Natural killer cell (primary cell): ENCODE results near the gene RILP. TPM values are rescaled to one million over a fixed set of nuclear protein-coding genes. Genes with fewer than 3 reads are reported as not detected.

ENCODE experiments used
- ATAC-seq, 3 donors: fragments of 150-1000 bp in 2 of 3; fragments of 200-7000 bp in 1 of 3; cut with Tn5 transposase; 1 replicate in 1 of 3; 2 replicates in 2 of 3; pipeline ENCODE4 v1.10.0; 2021; ENCODE audit warnings: mild to moderate bottlenecking in 2 of 3, moderate library complexity in 2 of 3
- DNase-seq, 2 donors: peaks; one replicate each; pipeline versions ENCODE4 v3.0.0 to v3.0.0-alpha.2; 2013 to 2021; ENCODE audit warnings: mixed read lengths in 1 of 2
- H3K27ac ChIP-seq: one replicate; pipeline ENCODE4 v1.5.1; 2013; ENCODE audit warnings: mild to moderate bottlenecking, low read length
- H3K27me3 ChIP-seq: one replicate; pipeline ENCODE4 v1.6.1; 2013; ENCODE audit warnings: low read length; ENCODE audit not compliant: control insufficient read depth, insufficient read depth
- H3K36me3 ChIP-seq: one replicate; pipeline ENCODE4 v1.6.1; 2013; ENCODE audit warnings: low read length; ENCODE audit not compliant: control insufficient read depth, insufficient read depth
- H3K4me1 ChIP-seq: one replicate; pipeline ENCODE4 v1.6.1; 2013; ENCODE audit warnings: low read length; ENCODE audit not compliant: control insufficient read depth, insufficient read depth
- H3K4me3 ChIP-seq: one replicate; pipeline ENCODE4 v1.5.1; 2013; ENCODE audit warnings: low read length
- H3K9me3 ChIP-seq: one replicate; pipeline ENCODE4 v1.6.1; 2013; ENCODE audit warnings: low read length; ENCODE audit not compliant: control insufficient read depth, insufficient read depth
- H3K27ac Mint-ChIP-seq, 2 donors: one replicate each; pipeline ENCODE4 v1.8.0; 2022; ENCODE audit warnings: mild to moderate bottlenecking in 2 of 2, mixed read lengths in 2 of 2, moderate library complexity in 1 of 2
- H3K27me3 Mint-ChIP-seq, 2 donors: one replicate each; pipeline ENCODE4 v1.8.0; 2022; ENCODE audit warnings: low read depth in 2 of 2, mixed read lengths in 2 of 2
- H3K36me3 Mint-ChIP-seq: one replicate; pipeline ENCODE4 v1.8.0; 2022; ENCODE audit warnings: mixed read lengths
- H3K4me1 Mint-ChIP-seq, 2 donors: one replicate each; pipeline ENCODE4 v1.8.0; 2022; ENCODE audit warnings: mixed read lengths in 2 of 2
- H3K4me3 Mint-ChIP-seq: one replicate; pipeline ENCODE4 v1.8.0; 2022; ENCODE audit warnings: mild to moderate bottlenecking, moderate library complexity, mixed read lengths
- H3K9me3 Mint-ChIP-seq, 2 donors: one replicate each; pipeline ENCODE4 v1.8.0; 2022; ENCODE audit warnings: mixed read lengths in 2 of 2
- WGBS: methylation state at CpG from one replicate; pipeline ENCODE4 v1.1.7; 2013; ENCODE audit warnings: missing lambda C conversion rate; ENCODE audit not compliant: insufficient coverage; 5-methylcytosine and 5-hydroxymethylcytosine counted together
- intact Hi-C: fragments of 100-400 bp; cut with micrococcal nuclease; formaldehyde crosslinking; loops from one replicate; pipeline ENCODE4 v1.14.2; 2022
- total RNA-seq, 4 donors: library from RNA; stranded (reverse); fragments of 120-200 nt in 1 of 4; gene quantifications; one replicate each; pipeline versions ENCODE4 v1.2.3 to v1.2.4, GENCODE V29; 2013 to 2022
- TF ChIP-seq, protein P1 (sequence below): fragments of 200-600 bp; IDR thresholded peaks from one replicate; pipeline ENCODE4 v1.8.0; 2022; ENCODE audit warnings: antibody characterized with exemption

RILP gene
- total RNA-seq, 3 donors from 2014 or later (not counting 1 experiment from before 2014, with no cell fraction given) = 2.3 to 5.1 (median 4.0) TPM

- no peak for ATAC-seq
Measured at GRCh38 chr17:1598399-1599095, 51.1 kb downstream of the RILP start.

GRCh38 chr17:1597861-1598342, 51.8 kb downstream of the RILP start:
- H3K36me3 ChIP-seq = no peaks in the 10 kb centered on the region
- no peak for DNase-seq
- no peak overlapping the region for H3K4me3 Mint-ChIP-seq
- H3K4me1 Mint-ChIP-seq = peaks cover 0 to 7% of the 10 kb centered on the region in 2 donors
- H3K27me3 ChIP-seq = no peaks in the 10 kb centered on the region
- no peaks in the 10 kb centered on the region for H3K9me3 Mint-ChIP-seq
- H3K36me3 Mint-ChIP-seq = no peaks in the 10 kb centered on the region
- H3K27me3 Mint-ChIP-seq = no peaks in the 10 kb centered on the region
- H3K27ac ChIP-seq = no peak overlapping the region
- ATAC-seq = no peak
- intact Hi-C loops = no loop called here
- no peak overlapping the region for H3K27ac Mint-ChIP-seq
- peaks cover 11% of the 10 kb centered on the region for H3K4me1 ChIP-seq
- TF ChIP-seq, protein P1, sequence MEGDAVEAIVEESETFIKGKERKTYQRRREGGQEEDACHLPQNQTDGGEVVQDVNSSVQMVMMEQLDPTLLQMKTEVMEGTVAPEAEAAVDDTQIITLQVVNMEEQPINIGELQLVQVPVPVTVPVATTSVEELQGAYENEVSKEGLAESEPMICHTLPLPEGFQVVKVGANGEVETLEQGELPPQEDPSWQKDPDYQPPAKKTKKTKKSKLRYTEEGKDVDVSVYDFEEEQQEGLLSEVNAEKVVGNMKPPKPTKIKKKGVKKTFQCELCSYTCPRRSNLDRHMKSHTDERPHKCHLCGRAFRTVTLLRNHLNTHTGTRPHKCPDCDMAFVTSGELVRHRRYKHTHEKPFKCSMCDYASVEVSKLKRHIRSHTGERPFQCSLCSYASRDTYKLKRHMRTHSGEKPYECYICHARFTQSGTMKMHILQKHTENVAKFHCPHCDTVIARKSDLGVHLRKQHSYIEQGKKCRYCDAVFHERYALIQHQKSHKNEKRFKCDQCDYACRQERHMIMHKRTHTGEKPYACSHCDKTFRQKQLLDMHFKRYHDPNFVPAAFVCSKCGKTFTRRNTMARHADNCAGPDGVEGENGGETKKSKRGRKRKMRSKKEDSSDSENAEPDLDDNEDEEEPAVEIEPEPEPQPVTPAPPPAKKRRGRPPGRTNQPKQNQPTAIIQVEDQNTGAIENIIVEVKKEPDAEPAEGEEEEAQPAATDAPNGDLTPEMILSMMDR = no peak
- no peak overlapping the region for H3K4me3 ChIP-seq
- no peaks in the 10 kb centered on the region for H3K9me3 ChIP-seq
- 96% methylated on average over 14 of the region's 14 CpGs for WGBS

More at GRCh38 chr17:1598399-1599095, 51.1 kb downstream of the RILP start:
- H3K4me1 ChIP-seq = peaks cover 5% of the 10 kb centered on the region
- H3K36me3 ChIP-seq = no peaks in the 10 kb centered on the region
- no peaks in the 10 kb centered on the region for H3K27me3 ChIP-seq
- H3K27ac ChIP-seq = no peak overlapping the region
- no peaks in the 10 kb centered on the region for H3K9me3 ChIP-seq
- H3K27me3 Mint-ChIP-seq = no peaks in the 10 kb centered on the region
- H3K4me1 Mint-ChIP-seq = peaks cover 0 to under 1% of the 10 kb centered on the region in 2 donors
- H3K36me3 Mint-ChIP-seq = no peaks in the 10 kb centered on the region
- no peak overlapping the region for H3K4me3 Mint-ChIP-seq
- H3K9me3 Mint-ChIP-seq = no peaks in the 10 kb centered on the region
- no peak overlapping the region for H3K4me3 ChIP-seq
- no peak for DNase-seq
- intact Hi-C loops = no loop called here
- no peak overlapping the region for H3K27ac Mint-ChIP-seq
- 97% methylated on average over 8 of the region's 8 CpGs for WGBS
- TF ChIP-seq, protein P1 = no peak

Other genes with a start within 250 kb of the RILP start
- 100 to 1,000 TPM; 116 to 134 (median 132) TPM for gene YWHAE, start 249.6 kb downstream of the RILP start, total RNA-seq
- gene CRK, start 193.6 kb downstream of the RILP start, total RNA-seq = 10 to 100 TPM; 15.9 to 19.6 (median 16.7) TPM
- gene MYO1C, start 157.2 kb downstream of the RILP start, total RNA-seq = 10 to 100 TPM in 2 of 3 donors, 1 to 10 TPM in 1; 4.0 to 39.6 (median 24.0) TPM
- gene INPP5K, start 133.3 kb downstream of the RILP start, total RNA-seq = 100 to 1,000 TPM; 278 to 317 (median 292) TPM
- gene PITPNA, start 87.1 kb downstream of the RILP start, total RNA-seq = 10 to 100 TPM; 61.8 to 78.2 (median 73.6) TPM
- gene SLC43A2, start 21.0 kb downstream of the RILP start, total RNA-seq = 10 to 100 TPM; 24.5 to 36.0 (median 30.3) TPM
- 1 to 10 TPM in 2 of 3 donors, under 1 TPM in 1; 0.59 to 3.1 (median 1.0) TPM for gene SCARF1, start 4.1 kb downstream of the RILP start, total RNA-seq
- 100 to 1,000 TPM; 475 to 508 (median 480) TPM for gene PRPF8, start 35.0 kb upstream of the RILP start, total RNA-seq
- gene TLCD2, start 60.5 kb upstream of the RILP start, total RNA-seq = under 1 TPM; 0.18 to 0.28 (median 0.28) TPM
- 10 to 100 TPM; 40.8 to 54.2 (median 46.2) TPM for gene WDR81, start 74.8 kb upstream of the RILP start, total RNA-seq
- gene SERPINF2, start 93.0 kb upstream of the RILP start, total RNA-seq = under 1 TPM; 0.47 to 0.84 (median 0.48) TPM
- 1 to 10 TPM in 2 of 3 donors, not detected in 1; 1.0 to 2.1 TPM for gene SERPINF1, start 112.2 kb upstream of the RILP start, total RNA-seq
- gene SMYD4, start 180.0 kb upstream of the RILP start, total RNA-seq = 10 to 100 TPM; 20.3 to 37.8 (median 24.3) TPM
- gene RPA1, start 180.1 kb upstream of the RILP start, total RNA-seq = 100 to 1,000 TPM in 1 of 3 donors, 10 to 100 TPM in 2; 70.9 to 101 (median 98.9) TPM